Hippocampal formation (tissue), 2 donors: Measurements from ENCODE around the gene EEF1AKMT2.
"Not testable (repeated sequence)": the region's sequence is repeated elsewhere in the genome, so short reads cannot be mapped to it uniquely, and the experiment has no call there.

ENCODE experiments used
- DNase-seq, 2 donors: peaks; one replicate each; lab custom pipeline; 2025; lab: John Stamatoyannopoulos, UW

Gene EEF1AKMT2

DNA sequence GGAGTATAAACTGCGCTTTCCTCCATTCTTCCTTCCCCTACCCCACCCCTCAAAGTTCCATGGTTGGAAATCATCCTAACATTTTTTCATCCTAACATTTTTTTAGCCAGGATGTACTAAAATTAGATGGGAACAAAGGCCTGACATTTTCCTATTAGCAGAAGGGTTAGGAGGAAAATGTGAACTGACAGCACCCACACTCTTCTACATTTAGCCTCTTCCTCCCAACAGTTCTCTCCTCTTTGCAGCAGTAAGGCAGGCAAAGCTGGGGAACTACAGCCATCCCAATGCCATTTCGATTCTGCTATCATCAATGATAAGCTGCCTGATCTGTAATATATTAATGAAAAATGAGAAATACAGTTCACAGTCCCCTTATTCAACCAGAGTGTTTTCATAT, 36.1 kb downstream of the EEF1AKMT2 start:
- no peak for DNase-seq

DNA sequence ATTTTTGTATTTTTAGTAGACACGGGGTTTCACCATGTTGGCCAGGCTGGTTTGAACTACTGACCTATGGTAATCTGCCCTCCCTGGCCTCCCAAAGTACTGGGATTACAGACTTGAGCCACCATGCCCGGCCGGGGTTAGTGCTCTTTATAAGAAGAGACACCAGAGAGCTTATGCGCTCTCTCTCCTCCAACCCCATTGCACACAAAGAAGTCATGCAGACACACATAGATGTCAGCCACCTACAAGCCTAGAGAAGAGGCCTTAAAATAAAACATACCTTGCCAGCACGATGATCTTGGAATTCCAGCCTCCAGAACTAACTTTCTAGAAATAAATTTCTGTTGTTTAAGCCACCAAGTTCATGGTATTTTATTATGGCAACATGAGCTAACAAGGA, 37.5 kb downstream of the EEF1AKMT2 start:
- DNase-seq, result no peak

DNA sequence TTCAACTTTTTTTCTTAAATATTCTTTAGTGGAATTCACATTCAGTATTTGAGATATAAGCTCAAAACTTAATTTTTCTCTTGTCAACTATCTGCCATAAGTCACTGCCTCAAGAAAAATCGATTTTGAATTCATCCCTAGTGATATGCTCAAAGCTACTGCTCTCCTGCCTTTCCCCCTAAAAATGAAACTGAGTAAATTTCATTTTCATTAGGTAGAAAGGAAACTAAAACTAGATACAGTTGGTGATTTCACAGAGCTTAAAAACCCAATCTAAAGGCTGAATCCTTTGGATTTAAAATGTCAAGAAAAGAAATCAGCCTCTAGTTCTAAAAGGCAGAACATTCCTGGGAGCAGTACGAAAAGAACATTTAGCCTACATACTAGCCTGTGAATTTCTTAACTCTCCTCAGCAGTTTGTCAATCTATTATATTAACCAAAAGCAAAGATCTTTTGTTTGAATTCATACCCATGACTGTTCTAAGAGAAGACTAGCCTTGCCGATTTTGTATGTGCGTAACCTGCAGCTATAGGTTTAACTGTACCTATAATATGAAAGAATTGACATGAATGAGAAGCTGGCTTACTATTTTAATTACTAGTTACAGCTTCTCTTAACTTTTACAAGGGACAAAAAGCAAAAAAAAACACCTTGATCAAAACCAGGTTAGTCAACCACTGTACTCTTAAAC, 42.6 kb downstream of the EEF1AKMT2 start:
- no peak for DNase-seq

DNA sequence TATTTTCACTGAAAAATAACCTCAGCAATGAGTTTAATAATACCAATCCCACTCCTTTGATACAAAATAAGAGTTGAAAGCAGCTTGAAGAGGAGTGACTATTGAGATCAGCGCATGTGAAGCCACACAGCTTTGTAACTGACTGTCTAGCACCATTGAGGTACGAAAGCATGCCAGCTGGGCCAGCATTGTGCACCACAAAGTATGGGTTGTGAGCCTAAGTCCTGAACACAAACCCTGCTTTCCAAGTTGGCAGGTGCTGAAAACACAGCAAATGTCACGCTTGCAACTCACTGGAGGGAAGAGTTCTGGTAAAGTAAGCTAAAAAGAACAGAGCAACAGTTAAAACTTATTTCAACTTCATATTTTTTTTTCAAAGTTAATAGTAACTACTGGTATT, 43.5 kb downstream of the EEF1AKMT2 start:
- no peak for DNase-seq

DNA sequence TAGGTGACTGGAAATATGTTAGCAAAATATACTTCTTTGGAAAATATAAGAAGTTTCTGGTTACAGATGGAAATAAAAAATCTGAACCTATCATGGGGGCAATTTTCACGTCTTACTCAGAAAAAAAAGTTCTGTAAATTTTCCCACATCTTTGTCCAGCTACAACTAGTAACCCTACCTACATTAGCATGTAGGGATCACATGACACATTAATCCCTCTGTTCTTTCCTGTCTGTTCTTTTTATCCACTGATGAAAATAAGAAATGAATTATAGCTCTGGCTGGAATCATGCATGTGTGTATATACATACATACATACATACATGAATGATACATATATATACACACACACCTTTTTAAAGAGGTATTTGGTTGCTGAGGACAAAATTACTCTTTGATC, 43.9 kb downstream of the EEF1AKMT2 start:
- DNase-seq, result no peak

DNA sequence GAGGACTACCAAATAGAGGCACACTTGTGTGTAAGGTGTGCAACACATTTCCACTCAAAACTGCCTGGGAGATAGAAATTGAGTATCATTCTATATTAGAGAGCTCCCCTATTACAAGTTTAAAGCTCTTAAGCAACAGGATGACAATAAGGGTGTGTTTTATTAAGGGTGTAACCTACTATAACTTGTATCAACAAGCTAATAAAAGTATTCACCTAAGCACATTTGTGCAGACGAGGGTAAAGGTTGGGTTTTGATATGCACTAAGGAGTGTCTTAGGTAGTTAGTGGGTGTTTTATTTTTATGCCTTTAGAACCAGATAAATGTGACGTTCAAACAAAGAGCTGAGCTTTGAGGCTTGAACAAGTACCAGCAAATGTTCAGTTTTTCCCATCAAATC, 44.7 kb downstream of the EEF1AKMT2 start:
- DNase-seq, result no peak

DNA sequence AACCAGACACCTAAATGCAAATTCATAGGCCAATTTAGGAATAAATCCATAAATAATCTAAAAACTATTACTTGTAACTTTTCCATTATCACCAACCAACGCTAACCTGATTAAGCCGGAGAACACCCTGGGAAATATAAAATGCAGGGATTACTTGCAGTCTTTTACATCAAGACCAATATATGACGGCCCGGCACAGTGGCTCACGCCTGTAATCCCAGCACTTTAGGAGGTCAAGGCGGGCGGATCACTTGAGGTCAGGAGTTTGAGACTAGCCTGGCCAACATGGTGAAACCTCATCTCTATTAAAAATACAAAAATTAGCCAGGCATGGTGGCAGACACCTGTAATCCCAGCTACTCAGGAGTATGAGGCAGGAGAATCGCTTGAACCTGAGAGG, 45.2 kb downstream of the EEF1AKMT2 start:
- not testable (repeated sequence) for DNase-seq

DNA sequence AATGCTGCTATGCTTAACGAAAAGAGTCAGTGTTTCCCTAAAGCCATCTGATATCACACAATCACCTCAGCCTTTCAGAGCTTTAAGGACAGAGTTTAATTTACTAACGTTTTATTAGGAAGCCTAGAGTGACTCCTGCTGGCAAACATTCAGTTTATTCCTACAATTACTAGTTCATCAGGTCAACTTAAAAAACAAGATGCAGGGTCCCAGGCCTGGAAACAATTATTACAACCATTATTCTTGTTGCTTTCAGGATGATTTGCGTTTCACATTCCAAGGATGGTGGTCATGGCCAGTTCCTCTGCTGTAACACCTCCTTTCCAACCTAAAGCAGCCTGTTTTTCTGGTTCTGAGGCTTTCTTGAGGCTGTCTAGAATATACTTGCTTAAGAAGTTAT, 46.0 kb downstream of the EEF1AKMT2 start:
- DNase-seq, result peak in 1 of 2 donors; percentile 57

DNA sequence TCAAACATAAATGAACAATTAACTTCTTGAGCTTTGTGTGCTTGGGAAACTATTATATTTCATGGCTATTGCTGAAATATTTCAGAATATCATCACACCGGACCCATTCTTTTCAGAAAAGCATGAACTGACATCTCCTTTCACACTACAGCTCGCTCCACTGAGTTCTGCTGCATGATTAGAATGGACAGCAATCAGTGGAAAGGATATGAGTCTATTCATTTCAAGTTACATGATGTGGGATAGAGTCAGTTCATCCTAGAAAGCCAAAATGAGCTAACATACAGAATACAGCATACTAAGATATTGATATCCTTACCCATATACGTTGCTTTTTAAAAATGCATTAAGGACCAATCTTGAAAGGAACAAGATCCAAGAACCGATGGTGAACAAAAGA, 46.4 kb downstream of the EEF1AKMT2 start:
- no peak for DNase-seq

DNA sequence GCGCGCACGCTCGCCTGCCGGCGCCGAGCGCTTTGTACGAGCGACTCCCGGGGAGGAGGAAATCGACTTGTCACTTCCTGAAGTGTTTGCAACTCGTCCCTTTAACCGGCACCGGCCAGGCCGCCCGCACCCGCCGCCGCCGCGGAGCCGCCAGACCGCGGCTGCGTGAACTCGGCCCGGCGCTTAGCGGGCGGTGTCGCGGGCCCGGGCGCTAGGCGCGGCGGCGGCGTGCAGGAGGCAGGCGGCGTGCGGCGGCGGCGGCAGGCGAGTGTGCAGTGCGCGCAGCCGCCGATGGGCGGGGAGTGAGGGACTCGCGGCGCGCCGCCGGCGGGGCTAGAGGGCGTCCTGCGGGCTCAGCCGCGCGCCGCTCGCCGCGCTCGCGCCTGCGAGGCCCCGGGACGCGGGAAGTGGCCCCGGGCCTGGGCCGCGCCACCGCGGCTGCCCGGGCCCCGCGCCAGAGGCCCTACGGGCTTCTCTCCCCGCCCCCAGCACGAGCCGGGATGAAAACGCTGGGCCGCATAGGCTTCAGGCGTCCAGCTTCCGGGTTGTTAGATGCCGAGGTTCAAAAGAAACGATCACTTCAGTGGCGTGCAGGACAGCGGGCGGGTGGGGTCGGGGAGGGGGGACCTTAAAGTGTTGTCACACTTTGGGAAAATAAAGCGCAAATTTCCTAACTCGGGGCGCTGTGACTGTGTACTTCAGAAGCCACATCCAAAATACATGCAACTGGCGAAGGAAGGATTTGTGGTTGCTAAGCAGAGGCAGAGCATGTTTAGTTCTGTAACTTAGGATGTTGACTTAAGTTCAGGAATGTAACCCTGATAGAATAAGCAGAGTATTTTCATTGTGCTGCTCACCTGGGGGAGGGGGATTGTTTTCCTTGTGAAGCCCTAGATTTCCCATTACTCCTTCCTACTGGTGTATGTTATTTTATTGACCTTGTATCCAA, 47.3 kb downstream of the EEF1AKMT2 start, which contains the start of gene FAM53B:
FAM53B (minus strand) TSS at position 277 of the 949 bp plus-strand sequence. CDS start 37,665 bp downstream, outside the sequence.
- DNase-seq, result peak; percentile 85 to 87

DNA sequence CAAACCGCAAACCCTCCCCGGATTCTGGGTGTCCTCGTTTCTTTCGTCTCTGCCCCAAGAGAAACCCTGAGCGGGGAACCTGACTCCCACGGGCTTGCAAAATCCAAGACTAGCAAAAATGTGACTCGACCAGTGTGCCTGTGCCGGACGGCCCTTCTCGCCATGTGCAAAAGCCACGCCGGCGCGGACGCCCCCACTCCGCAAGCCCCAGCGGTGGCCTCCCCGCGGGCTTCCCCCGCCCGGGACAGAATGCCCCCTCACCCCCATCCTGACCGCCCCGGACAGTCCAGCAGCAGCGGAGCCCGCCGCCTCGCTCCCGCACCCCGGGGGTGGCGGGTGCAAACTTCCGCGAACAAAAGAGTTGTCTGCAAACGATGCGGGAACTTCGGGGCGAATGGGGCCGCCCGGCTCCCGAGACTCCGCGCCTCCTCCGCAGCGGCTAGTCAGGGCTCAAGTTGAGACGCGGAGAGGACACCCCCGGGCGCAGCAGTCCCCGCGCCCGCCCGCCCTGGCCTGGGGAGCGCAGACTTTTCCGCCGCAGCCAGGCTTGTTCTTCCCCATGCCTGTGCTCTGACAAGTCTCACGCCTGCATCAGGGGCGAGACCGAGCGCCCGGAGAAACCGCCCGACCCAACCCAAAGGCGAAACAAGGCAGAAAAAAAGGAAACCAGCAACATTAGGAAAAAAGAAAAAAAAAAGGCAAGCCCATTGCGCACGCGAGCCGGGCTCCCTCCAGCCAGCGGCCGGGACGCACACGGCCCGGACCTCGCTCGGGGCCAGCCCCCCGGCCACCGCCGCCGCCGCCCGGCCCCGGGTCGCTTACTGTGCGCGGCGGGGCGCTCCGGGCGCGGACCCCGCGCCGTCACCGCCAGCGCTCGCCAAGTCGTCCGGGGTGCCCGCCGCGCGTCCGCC, 48.2 kb downstream of the EEF1AKMT2 start:
- DNase-seq, result no peak

DNA sequence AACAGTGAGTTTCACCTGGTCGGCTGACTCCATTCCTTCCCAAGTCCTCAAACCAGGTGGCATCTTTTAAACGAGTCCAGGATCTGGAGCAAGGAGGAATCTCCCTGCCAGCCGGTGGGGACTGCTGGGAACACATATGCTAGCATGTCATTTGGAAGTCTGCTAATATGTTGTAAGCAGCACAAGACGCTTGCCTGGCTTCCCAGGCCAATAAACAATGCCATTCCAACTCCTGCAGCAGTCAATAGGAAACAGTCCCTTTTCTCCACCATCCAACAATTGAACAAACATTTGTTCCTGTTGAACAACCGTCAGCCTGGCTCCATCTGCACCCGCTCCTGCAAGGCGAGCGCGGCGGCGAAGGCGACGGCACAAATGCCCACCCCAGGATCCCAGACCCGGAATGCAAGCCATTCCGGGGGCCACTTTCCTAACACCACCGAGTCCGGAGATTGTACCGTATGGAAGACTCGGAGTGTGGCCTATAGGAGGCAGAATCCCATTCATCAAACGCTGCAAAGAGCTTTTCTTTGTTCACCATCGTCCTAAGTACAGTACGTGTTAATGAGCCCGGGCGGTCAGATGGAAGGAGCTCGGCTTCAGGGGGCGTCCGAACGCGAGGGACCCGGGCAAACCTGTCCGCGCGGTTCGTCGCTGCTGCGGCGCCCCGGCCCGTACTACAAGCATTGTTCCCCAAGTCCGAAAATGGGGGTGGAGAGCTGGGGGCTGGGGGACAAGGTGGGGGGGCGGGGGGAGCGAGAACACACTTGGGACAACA, 49.1 kb downstream of the EEF1AKMT2 start:
- peak; percentile 47 to 74 for DNase-seq

DNA sequence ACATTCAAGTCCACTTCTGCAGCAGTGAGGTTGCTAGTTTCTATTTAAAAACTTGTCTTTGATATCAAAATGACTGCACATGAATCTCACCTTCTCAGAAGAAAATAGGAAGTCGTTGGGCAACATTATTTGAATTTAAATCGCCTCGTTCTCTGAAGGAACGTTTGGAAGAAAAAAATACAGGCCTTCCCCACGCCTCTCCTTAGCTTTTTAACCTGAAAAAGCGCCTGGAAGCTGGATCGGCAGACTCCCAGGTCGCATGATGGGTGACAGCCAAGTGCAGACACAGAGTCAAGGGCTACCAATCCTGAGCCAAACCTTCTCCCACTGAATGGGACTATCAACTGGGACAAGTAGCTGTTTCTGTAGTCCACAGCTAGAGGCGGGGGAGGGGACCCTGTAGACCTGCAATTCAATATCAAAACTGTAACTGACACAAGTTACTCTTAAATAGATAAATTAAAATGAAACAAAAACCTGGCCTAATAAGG, 49.7 kb downstream of the EEF1AKMT2 start:
- peak; percentile 47 to 70 for DNase-seq

DNA sequence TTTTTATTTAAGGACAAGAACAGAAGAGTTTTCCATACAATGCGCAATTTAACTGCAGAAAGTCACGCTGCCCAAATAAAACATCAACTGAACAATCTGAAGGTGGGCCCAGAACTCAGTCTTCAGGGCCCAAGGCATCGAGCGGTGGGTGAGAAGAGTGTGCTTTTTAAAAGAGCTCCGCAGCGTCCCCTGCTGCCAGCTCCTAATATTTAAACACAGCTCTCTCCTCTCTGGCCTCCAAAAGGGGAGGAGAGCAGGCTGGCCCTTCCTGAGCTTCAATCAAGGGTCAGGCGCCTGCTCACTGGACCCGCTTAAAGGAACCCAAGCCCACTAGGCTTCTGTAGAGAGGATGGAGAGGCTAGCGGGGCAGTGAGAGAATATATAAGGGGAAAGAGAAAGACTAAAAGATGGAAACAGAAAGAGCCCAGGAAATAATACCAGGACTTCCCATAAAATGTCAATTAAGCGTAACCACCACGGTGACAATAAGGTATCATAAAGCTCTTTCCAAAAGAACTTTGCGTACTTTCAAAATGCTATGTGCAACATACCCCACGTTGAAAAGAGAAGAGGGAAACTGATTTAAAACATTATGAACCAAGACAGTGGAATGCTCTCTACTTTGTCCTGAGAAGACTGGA, 50.3 kb downstream of the EEF1AKMT2 start:
- peak; percentile 74 to 92 for DNase-seq

DNA sequence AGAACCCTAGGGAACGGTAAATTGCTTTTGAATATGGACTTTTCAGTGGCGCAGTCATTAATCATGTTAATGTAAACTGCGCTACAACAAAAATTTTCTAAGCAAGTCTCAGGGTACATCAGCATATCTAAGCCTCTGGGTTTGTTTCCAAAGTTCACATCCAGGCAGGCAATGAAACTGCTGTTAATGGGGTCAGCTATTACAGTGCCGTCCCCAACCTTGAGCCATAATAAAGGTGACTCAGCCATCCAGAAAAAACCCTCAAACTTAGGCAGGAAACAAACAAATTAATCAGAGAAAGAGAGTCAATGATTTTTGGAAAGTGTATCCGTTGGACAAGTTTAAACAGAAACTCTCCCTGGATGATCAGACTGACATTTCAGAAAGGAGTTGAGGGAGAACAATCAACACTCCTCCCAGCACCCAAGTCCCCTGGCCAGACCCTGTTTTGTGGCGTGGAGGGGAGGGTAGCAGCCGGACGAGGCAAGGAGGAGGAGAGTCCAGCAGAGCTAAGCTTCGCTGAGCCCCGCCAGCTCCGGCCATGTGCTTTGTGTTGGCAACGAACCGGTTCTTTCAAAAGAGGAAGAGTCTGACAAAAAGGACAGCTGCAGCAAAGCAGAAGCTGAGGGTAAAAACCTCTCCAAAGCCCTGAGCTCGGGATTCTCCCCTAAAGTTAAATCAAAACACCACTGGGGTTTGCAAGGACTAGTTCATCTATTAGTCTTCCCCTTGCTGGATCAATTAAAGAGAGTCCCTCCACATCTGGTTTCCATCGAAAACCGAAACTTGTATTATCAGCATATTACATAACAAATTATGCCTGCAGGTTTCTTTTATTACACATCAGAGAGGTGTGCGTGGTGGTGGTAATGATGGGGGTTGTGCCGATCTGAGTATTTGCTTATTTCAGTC, 51.1 kb downstream of the EEF1AKMT2 start:
- peak; percentile 72 to 78 for DNase-seq

DNA sequence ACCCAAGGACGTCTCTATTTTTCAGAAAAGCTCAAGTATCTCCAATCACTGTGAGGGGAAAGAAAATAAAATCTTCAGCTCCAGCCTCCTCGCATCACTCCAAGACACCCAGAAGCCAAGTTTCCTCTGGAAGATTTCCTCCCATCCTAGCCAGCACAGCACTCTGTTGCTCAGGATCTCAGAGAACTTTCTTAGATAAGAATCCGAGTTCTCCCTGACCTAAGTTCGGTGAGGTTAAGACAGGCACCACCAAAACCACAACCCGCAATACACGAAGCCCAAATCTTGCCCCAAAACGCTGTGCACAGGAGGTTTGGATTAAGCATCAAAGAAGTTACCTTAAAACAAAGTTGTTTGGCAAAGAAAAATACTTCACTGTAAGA, 51.7 kb downstream of the EEF1AKMT2 start:
- no peak for DNase-seq

DNA sequence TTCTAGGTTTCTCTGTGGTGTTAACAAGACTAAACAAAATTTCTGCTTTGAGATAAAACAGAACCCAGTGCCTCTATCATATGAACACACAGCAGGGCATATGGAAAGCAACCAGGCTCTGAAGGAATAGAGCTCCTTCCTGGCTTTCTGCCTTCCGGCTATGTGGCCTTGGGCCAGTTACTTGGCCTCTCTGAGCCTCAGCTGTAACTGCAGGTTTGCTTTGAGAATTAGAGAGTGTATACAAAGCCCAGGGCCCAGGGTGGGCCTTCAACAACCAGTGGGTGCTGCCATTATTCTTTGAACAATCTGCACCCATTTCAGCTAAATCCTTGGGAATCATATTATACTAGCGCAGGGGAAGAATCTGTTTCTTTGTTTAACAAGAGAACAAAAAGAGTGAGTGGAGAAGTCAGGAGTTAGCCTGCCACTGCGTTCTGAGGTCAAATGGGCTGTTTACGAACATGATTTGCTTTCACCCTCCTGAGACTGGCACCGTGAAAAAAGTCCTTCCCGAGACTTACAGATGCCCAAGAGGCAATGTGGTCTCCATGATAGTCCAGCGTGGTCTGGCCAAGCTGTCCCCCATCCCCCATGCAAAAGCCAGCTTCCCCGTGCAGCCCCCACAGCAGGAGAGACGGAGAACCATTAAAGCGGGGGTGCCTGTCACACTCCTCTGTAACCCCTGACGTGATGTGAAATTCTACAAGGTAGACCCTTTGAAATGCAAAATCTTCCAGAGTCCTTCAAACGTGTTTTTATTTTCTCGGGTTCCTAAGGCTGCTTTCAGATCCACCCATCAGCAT, 52.4 kb downstream of the EEF1AKMT2 start:
- DNase-seq, result no peak

DNA sequence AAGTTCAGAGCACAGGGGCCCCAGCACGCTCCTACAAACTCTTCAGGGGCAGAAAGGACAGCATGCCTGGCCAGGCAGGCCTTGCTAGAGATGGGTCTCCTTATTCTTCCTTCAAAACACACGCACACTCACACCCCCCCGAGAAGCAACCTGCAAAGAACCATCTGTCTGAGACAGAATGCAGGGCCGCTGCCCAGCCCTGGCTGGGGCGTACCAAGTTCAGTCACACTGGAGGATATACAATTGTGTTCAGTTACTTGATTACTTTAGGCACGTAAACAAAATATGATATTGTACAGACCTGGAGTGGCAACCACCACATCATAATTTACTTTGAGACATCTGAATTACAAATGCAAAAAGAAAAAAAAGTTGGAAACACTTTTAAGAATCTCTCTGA, 53.2 kb downstream of the EEF1AKMT2 start:
- no peak for DNase-seq

DNA sequence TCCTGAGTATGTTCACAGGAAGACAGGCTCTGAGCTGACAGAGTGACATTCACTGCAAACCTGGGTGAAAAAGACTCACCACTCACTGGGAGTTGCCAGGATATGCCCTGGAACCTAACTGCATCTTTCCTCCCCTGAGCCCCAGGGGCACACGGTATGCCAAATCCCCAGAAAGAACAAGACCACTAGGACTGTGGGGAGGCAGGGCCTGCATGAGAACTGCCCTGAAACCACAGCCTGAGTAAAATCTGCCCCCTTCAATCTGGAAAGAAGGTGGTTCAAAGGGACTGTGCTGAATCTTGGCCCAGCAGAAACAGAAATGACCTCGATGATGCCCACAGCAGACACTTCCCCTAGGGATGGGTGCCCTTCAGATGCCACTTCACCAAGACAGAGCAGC, 54.0 kb downstream of the EEF1AKMT2 start:
- DNase-seq, result no peak
